Measurements from ENCODE around the gene OXNAD1. TPM values are rescaled to one million over a fixed set of nuclear protein-coding genes. Genes with fewer than 3 reads are reported as not detected.

The OXNAD1 gene
- total RNA-seq, 1 experiment from 2014 or later = 6.6 TPM

GRCh38 chr3:16253601-16254000, 11.4 kb upstream of the OXNAD1 start:
- no peaks in the 10 kb centered on the region for H3K27me3 ChIP-seq (ENCODE audit: control insufficient read depth, insufficient read depth, low read length)
- ChIA-PET CTCF (no interaction called here), POLR2A (no interaction called here)
- H3K4me3 ChIP-seq (ENCODE audit: low read depth in 2 of 2, low read length in 2 of 2) = no peak overlapping the region
- intact Hi-C loops (cut with micrococcal nuclease; ENCODE audit: unreplicated experiment) (no loop called here), in situ Hi-C loops (cut with HindIII; ENCODE audit: low pct_unique_long_range_greater_than_20kb, low sequenced_read_pairs) (no loop called here)
- H3K27ac ChIP-seq (ENCODE audit: low read length) = no peak overlapping the region
- H3K4me1 ChIP-seq (ENCODE audit: control insufficient read depth, insufficient read depth, low read length) = no peaks in the 10 kb centered on the region
- H3K9me3 ChIP-seq (ENCODE audit: control insufficient read depth, insufficient read depth, low read depth, low read length) = no peaks in the 10 kb centered on the region
- ATAC-seq (no peak), DNase-seq (ENCODE audit: low read depth, low spot score) (no peak)
- no TSS peak for BruUV-seq (replicated peaks)
- TF ChIP-seq CTCF (IDR thresholded peaks at IDR 0.05) = no peak
- no peak for TF ChIP-seq REST (IDR thresholded peaks at IDR 0.05; ENCODE audit: insufficient read depth in 1 of 2, low read depth in 2 of 2, low read length in 1 of 2)
- no peak for TF ChIP-seq TCF7L2 (IDR thresholded peaks at IDR 0.05; ENCODE audit: low read depth, low read length)
- TF ChIP-seq POLR2AphosphoS5 (IDR thresholded peaks at IDR 0.05; ENCODE audit: low read depth, low read length) = no peak
- TF ChIP-seq SIN3A (IDR thresholded peaks at IDR 0.05; ENCODE audit: borderline replicate concordance, insufficient read depth, low read depth, low read length) = no peak
- H3K36me3 ChIP-seq (ENCODE audit: control insufficient read depth, insufficient read depth, low read length) = no peaks in the 10 kb centered on the region

GRCh38 chr3:16254916-16255315, 10.1 kb upstream of the OXNAD1 start:
- Histone ChIP-seq H3K36me3 (ENCODE audit: control insufficient read depth, insufficient read depth, low read length) (peaks cover 5% of the 10 kb centered on the region), H3K9me3 (ENCODE audit: control insufficient read depth, insufficient read depth, low read depth, low read length) (no peaks in the 10 kb centered on the region), H3K4me1 (ENCODE audit: control insufficient read depth, insufficient read depth, low read length) (no peaks in the 10 kb centered on the region), H3K27me3 (ENCODE audit: control insufficient read depth, insufficient read depth, low read length) (no peaks in the 10 kb centered on the region), H3K4me3 (ENCODE audit: low read depth in 2 of 2, low read length in 2 of 2) (no peak overlapping the region), H3K27ac (ENCODE audit: low read length) (no peak overlapping the region)
- POLR2A ChIA-PET = no interaction called here
- TF ChIP-seq REST (IDR thresholded peaks at IDR 0.05; ENCODE audit: insufficient read depth in 1 of 2, low read depth in 2 of 2, low read length in 1 of 2) (no peak), POLR2AphosphoS5 (IDR thresholded peaks at IDR 0.05; ENCODE audit: low read depth, low read length) (no peak), SIN3A (IDR thresholded peaks at IDR 0.05; ENCODE audit: borderline replicate concordance, insufficient read depth, low read depth, low read length) (no peak), TCF7L2 (IDR thresholded peaks at IDR 0.05; ENCODE audit: low read depth, low read length) (no peak), CTCF (IDR thresholded peaks at IDR 0.05) (no peak)
- intact Hi-C loops (cut with micrococcal nuclease; ENCODE audit: unreplicated experiment) = no loop called here
- CTCF ChIA-PET = no interaction called here
- no TSS peak for BruUV-seq (replicated peaks)
- DNase-seq (ENCODE audit: low read depth, low spot score) (no peak), ATAC-seq (no peak)
- in situ Hi-C loops (cut with HindIII; ENCODE audit: low pct_unique_long_range_greater_than_20kb, low sequenced_read_pairs) = no loop called here
